ENCODE measurements around the gene PLPP1. TPM values are rescaled to one million over a fixed set of nuclear protein-coding genes. Genes with fewer than 3 reads are reported as not detected.

The PLPP1 gene
- total and polyA plus RNA-seq, 3 donors from 2014 or later = 64.7 to 111 (median 66.7) TPM

DNA sequence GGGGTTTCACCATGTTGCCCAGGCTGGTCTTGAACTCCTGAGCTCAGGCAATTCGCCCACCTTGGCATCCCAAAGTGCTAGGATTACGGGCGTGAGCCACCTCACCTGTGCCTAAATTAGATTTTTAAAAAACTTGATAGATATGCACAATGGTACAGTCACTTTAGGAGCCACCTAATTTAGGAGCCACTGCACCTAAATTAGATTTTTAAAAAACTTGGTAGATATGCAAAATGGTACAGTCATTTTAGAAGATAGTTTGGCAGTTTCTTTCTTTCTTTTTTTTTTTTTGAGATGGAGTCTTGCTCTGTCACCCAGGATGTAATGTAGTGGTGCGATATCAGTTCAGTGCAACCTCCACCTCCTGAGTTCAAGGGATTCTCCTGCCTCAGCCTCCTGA, 37.8 kb upstream of the PLPP1 start:
- Histone ChIP-seq H3K27ac (no peak overlapping the region), H3K9me3 (no peaks in the 10 kb centered on the region), H3K4me1 (peaks cover 11% of the 10 kb centered on the region), H3K4me3 (no peak overlapping the region), H3K27me3 (no peaks in the 10 kb centered on the region), H3K36me3 (ENCODE audit: low read depth, missing control alignments) (no peaks in the 10 kb centered on the region)
- intact Hi-C loops (cut with DNase I; ENCODE audit: low total_unique reads) = no loop called here
- 95 to 99% methylated on average over 4 of the region's 4 CpGs for WGBS, 2 donors
- no peak for DNase-seq
- TF ChIP-seq, protein P1, sequence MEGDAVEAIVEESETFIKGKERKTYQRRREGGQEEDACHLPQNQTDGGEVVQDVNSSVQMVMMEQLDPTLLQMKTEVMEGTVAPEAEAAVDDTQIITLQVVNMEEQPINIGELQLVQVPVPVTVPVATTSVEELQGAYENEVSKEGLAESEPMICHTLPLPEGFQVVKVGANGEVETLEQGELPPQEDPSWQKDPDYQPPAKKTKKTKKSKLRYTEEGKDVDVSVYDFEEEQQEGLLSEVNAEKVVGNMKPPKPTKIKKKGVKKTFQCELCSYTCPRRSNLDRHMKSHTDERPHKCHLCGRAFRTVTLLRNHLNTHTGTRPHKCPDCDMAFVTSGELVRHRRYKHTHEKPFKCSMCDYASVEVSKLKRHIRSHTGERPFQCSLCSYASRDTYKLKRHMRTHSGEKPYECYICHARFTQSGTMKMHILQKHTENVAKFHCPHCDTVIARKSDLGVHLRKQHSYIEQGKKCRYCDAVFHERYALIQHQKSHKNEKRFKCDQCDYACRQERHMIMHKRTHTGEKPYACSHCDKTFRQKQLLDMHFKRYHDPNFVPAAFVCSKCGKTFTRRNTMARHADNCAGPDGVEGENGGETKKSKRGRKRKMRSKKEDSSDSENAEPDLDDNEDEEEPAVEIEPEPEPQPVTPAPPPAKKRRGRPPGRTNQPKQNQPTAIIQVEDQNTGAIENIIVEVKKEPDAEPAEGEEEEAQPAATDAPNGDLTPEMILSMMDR (IDR thresholded peaks at IDR 0.05) = no peak
- TF ChIP-seq POLR2A (IDR thresholded peaks at IDR 0.05) = no peak

GRCh38 chr5:55572020-55572419, 37.3 kb upstream of the PLPP1 start:
- H3K36me3 ChIP-seq (ENCODE audit: low read depth, missing control alignments) = no peaks in the 10 kb centered on the region
- H3K27me3 ChIP-seq = no peaks in the 10 kb centered on the region
- no peaks in the 10 kb centered on the region for H3K9me3 ChIP-seq
- H3K4me1 ChIP-seq = peaks cover 8% of the 10 kb centered on the region
- no peak overlapping the region for H3K27ac ChIP-seq
- no peak for DNase-seq
- intact Hi-C loops (cut with DNase I; ENCODE audit: low total_unique reads) = no loop called here
- TF ChIP-seq, protein P1 (IDR thresholded peaks at IDR 0.05) = no peak
- H3K4me3 ChIP-seq = no peak overlapping the region

DNA sequence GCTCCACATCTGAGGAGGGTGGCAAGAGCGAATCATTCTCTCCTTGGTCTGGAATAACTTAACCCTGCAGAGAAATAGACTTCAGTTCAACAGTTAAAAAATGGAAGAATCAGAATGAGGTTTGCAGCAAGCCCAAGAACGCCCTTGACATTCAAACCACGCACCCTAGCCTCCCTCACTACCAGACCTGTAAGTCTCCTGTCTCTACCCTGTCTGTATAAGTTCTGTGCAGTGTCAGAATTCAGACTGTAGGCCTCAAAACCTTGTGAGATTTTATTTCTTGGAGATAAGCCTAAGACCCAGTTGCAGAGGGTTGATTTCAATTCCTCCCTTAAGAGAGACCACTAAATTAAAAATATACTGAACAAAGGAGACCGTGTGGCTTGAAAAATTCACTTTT, 35.8 kb upstream of the PLPP1 start:
- Histone ChIP-seq H3K4me1 (peaks cover 5% of the 10 kb centered on the region), H3K27ac (peak overlapping the region in 1 of 2 donors; percentile 83), H3K4me3 (no peak overlapping the region), H3K36me3 (ENCODE audit: low read depth, missing control alignments) (no peaks in the 10 kb centered on the region), H3K9me3 (no peaks in the 10 kb centered on the region), H3K27me3 (no peaks in the 10 kb centered on the region)
- intact Hi-C loops (cut with DNase I; ENCODE audit: low total_unique reads) = no loop called here
- DNase-seq = no peak
- WGBS, 2 donors = 74 to 84% methylated on average over 4 of the region's 4 CpGs
- no peak for TF ChIP-seq POLR2A (IDR thresholded peaks at IDR 0.05)
- TF ChIP-seq, protein P1 (IDR thresholded peaks at IDR 0.05) = no peak

DNA sequence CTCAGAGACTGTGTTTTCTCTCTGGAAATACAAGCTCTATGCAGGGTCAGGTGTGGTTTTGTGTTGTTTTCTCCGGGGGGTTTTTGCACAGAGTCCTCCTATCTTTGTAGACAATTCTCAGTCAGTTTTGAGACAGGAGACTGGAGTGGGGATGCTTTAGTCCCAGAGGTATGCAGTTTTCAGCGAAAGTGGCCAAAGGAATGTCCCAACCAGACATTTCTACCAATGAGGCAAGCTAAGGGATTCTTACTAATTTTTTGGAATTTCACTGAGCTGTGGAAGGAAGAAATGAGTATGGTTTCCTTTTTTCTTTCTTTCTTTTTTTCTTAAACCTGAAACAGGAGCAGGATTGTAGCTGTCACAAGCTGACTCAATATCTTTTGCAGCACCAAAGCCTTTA, 35.3 kb upstream of the PLPP1 start:
- Histone ChIP-seq H3K27ac (peak overlapping the region in 1 of 2 donors; percentile 83), H3K9me3 (no peaks in the 10 kb centered on the region), H3K27me3 (no peaks in the 10 kb centered on the region), H3K36me3 (ENCODE audit: low read depth, missing control alignments) (no peaks in the 10 kb centered on the region), H3K4me3 (no peak overlapping the region), H3K4me1 (peaks cover 5% of the 10 kb centered on the region)
- intact Hi-C loops (cut with DNase I; ENCODE audit: low total_unique reads) = no loop called here
- TF ChIP-seq POLR2A (IDR thresholded peaks at IDR 0.05) = no peak
- TF ChIP-seq, protein P1 (IDR thresholded peaks at IDR 0.05) = no peak
- 42 to 69% methylated on average over 2 of the region's 2 CpGs for WGBS, 2 donors
- no peak for DNase-seq

DNA sequence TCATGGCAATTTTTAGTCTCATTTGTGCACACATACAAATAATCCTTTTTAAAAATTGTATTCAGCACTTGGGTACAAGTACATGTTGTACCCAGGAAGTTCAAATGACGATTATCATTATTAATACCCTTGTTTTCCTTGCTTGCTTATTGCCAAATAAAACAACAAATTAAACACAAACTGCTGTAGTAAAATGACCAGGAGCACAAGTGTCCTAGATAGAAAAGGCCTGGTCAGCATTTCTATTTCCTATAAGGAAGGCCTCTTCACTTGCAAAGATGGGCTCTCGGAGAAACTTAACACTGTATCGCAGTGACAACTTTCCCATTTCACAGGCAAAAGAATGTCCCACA, 34.7 kb upstream of the PLPP1 start:
- WGBS, 2 donors = 53 to 63% methylated on average over 3 of the region's 3 CpGs
- no peaks in the 10 kb centered on the region for H3K36me3 ChIP-seq (ENCODE audit: low read depth, missing control alignments)
- peaks cover 5% of the 10 kb centered on the region for H3K4me1 ChIP-seq
- intact Hi-C loops (cut with DNase I; ENCODE audit: low total_unique reads) = no loop called here
- no peak for DNase-seq
- H3K9me3 ChIP-seq = no peaks in the 10 kb centered on the region
- TF ChIP-seq, protein P1 (IDR thresholded peaks at IDR 0.05) = no peak
- no peak for TF ChIP-seq POLR2A (IDR thresholded peaks at IDR 0.05)
- H3K4me3 ChIP-seq = no peak overlapping the region
- no peaks in the 10 kb centered on the region for H3K27me3 ChIP-seq
- peak overlapping the region in 1 of 2 donors; percentile 83 for H3K27ac ChIP-seq

Measured in testis (tissue), 3 donors.